Breast epithelium (tissue), 3 donors: ENCODE measurements around the gene CTAG1A.

Experiments
- CTCF ChIP-seq, 3 donors: fragments of 450-650 bp; IDR thresholded peaks; one replicate each; pipeline ENCODE4 v1.5.1; 2016 to 2017; ENCODE audit warnings: antibody characterized with exemption in 3 of 3, mild to moderate bottlenecking in 3 of 3, moderate library complexity in 3 of 3
- POLR2A ChIP-seq: fragments of 450-650 bp; IDR thresholded peaks from one replicate; pipeline ENCODE4 v1.6.1; 2016; ENCODE audit warnings: antibody characterized with exemption, mild to moderate bottlenecking, moderate library complexity
- POLR2AphosphoS5 ChIP-seq, 3 donors: sonication (generic); formaldehyde crosslinking; IDR thresholded peaks; one replicate each; pipeline ENCODE4 v1.6.1; 2017; ENCODE audit warnings: antibody characterized with exemption in 3 of 3

GRCh38 chrX:154607370-154607769 is 22.4 kb downstream of the CTAG1A start:
- TF ChIP-seq CTCF (IDR thresholded peaks at IDR 0.05) (no peak), POLR2A (no peak), POLR2AphosphoS5 (IDR thresholded peaks at IDR 0.05) (no peak)
